GM23338 (cell line): ENCODE data around the gene LDLRAD2. TPM values are rescaled to one million over a fixed set of nuclear protein-coding genes. Genes with fewer than 3 reads are reported as not detected.
A peak's percentile ranks its signal among the peaks of the same experiment; 100 is the strongest.

Experiments
- ATAC-seq: fragments of 200-7000 bp; cut with Tn5 transposase; 3 replicates; pipeline ENCODE4 v1.9.1; 2020
- DNase-seq: peaks from one replicate; pipeline ENCODE4 v3.0.0-alpha.2; 2015; ENCODE audit warnings: low spot score
- H2AFZ ChIP-seq: fragments of 200-600 bp; sonication (generic); 2 replicates; pipeline ENCODE4 v1.8.0; 2016; ENCODE audit warnings: antibody characterized with exemption, mild to moderate bottlenecking, moderate library complexity
- H3F3A ChIP-seq: fragments of 200-600 bp; sonication (generic); replicated peaks from 2 replicates; pipeline ENCODE4 v1.8.0; 2017; ENCODE audit warnings: antibody characterized with exemption, mixed run types, low read depth
- H3K27ac ChIP-seq: fragments of 200-600 bp; sonication (generic); 2 replicates; pipeline ENCODE4 v1.6.1; 2016; ENCODE audit warnings: low read depth
- H3K27me3 ChIP-seq: fragments of 200-600 bp; sonication (generic); 2 replicates; pipeline ENCODE4 v1.8.0; 2016; ENCODE audit warnings: mild to moderate bottlenecking, mixed run types, moderate library complexity; ENCODE audit not compliant: insufficient read depth
- H3K36me3 ChIP-seq: fragments of 200-600 bp; sonication (generic); 2 replicates; pipeline ENCODE4 v1.8.0; 2016; ENCODE audit warnings: mild to moderate bottlenecking; ENCODE audit not compliant: insufficient read depth
- H3K4me1 ChIP-seq: fragments of 200-600 bp; sonication (generic); 2 replicates; pipeline ENCODE4 v1.8.0; 2016; ENCODE audit warnings: mild to moderate bottlenecking, moderate library complexity; ENCODE audit not compliant: insufficient read depth
- H3K4me2 ChIP-seq: fragments of 200-600 bp; sonication (generic); 2 replicates; pipeline ENCODE4 v1.7.1; 2017; ENCODE audit warnings: mixed run types
- H3K4me3 ChIP-seq: fragments of 200-600 bp; sonication (generic); 2 replicates; pipeline ENCODE4 v1.6.1; 2016; ENCODE audit warnings: mixed run types
- H3K79me2 ChIP-seq: fragments of 200-600 bp; sonication (generic); replicated peaks from 2 replicates; pipeline ENCODE4 v1.8.0; 2017; ENCODE audit warnings: mild to moderate bottlenecking; ENCODE audit not compliant: insufficient read depth
- H3K9me2 ChIP-seq: fragments of 200-600 bp; sonication (generic); 2 replicates; pipeline ENCODE4 v1.8.0; 2017; ENCODE audit not compliant: insufficient read depth
- H4K20me1 ChIP-seq: fragments of 200-600 bp; sonication (generic); replicated peaks from 2 replicates; pipeline ENCODE4 v1.8.0; 2017; ENCODE audit warnings: mild to moderate bottlenecking; ENCODE audit not compliant: insufficient read depth
- H3K27ac Mint-ChIP-seq: 2 replicates; pipeline ENCODE4 v1.8.0; 2020; ENCODE audit warnings: inconsistent platforms, mild to moderate bottlenecking, moderate library complexity, mixed read lengths
- H3K27me3 Mint-ChIP-seq: 3 replicates; pipeline ENCODE4 v1.8.0; 2022; ENCODE audit warnings: low read depth, mild to moderate bottlenecking, moderate library complexity, mixed read lengths, inconsistent platforms; ENCODE audit not compliant: insufficient read depth, poor library complexity
- H3K36me3 Mint-ChIP-seq: 3 replicates; pipeline ENCODE4 v1.8.0; 2021; ENCODE audit warnings: low read depth, mild to moderate bottlenecking, inconsistent platforms, moderate library complexity, mixed read lengths
- H3K4me1 Mint-ChIP-seq: 3 replicates; pipeline ENCODE4 v1.8.0; 2020; ENCODE audit warnings: mild to moderate bottlenecking, inconsistent platforms, mixed read lengths
- H3K4me3 Mint-ChIP-seq: 3 replicates; pipeline ENCODE4 v1.8.0; 2021; ENCODE audit warnings: moderate library complexity, mild to moderate bottlenecking, inconsistent platforms, mixed read lengths
- H3K9me3 Mint-ChIP-seq: 3 replicates; pipeline ENCODE4 v1.8.0; 2020; ENCODE audit warnings: moderate library complexity, mild to moderate bottlenecking, inconsistent platforms, mixed read lengths
- CREB1 ChIP-seq: fragments of 250-450 bp; sonication (Bioruptor Pico); IDR thresholded peaks from 2 replicates; pipeline ENCODE4 v1.5.0; 2020; ENCODE audit warnings: low read depth, mild to moderate bottlenecking, moderate library complexity
- CTCF ChIP-seq, 2 experiments: fragments of 200-600 bp in 1 of 2; sonication (generic) in 1 of 2; conservative IDR thresholded peaks; 2 replicates each; pipeline versions ENCODE4 v1.5.1 to v1.6.1; 2016 to 2017; ENCODE audit warnings: antibody characterized with exemption in 2 of 2, low read depth in 2 of 2, mild to moderate bottlenecking in 2 of 2, moderate library complexity in 1 of 2
- ETS1 ChIP-seq: IDR thresholded peaks from 2 replicates; pipeline ENCODE4 v1.6.1; 2016; ENCODE audit warnings: antibody characterized with exemption
- JUNB ChIP-seq: IDR thresholded peaks from one replicate; pipeline ENCODE4 v1.6.1; 2016; ENCODE audit warnings: antibody characterized with exemption; ENCODE audit not compliant: unreplicated experiment
- POLR2AphosphoS5 ChIP-seq: IDR thresholded peaks from 2 replicates; pipeline ENCODE4 v1.6.1; 2016; ENCODE audit warnings: antibody characterized with exemption, low read depth
- STAT1 ChIP-seq: IDR thresholded peaks from one replicate; pipeline ENCODE4 v1.6.1; 2016; ENCODE audit warnings: antibody characterized with exemption; ENCODE audit not compliant: unreplicated experiment
- ZNF114 ChIP-seq: fragments of 250-450 bp; sonication (Bioruptor Pico); IDR thresholded peaks from 2 replicates; pipeline ENCODE4 v1.5.0; 2020; ENCODE audit warnings: mild to moderate bottlenecking, moderate library complexity
- ZNF331 ChIP-seq: fragments of 250-450 bp; sonication (Bioruptor Pico); IDR thresholded peaks from 2 replicates; pipeline ENCODE4 v1.5.0; 2020; ENCODE audit warnings: low read depth, mild to moderate bottlenecking, moderate library complexity
- ZNF462 ChIP-seq: fragments of 250-450 bp; sonication (Bioruptor Pico); IDR thresholded peaks from 2 replicates; pipeline ENCODE4 v1.5.0; 2020; ENCODE audit warnings: mild to moderate bottlenecking, moderate library complexity
- long read RNA-seq: library from polyadenylated mRNA; unstranded; transcript quantifications from one replicate; pipeline ENCODE4 v2.0.0, GENCODE V29; 2020; ENCODE audit not compliant: unreplicated experiment
- polyA plus RNA-seq: library from polyadenylated mRNA; unstranded; fragments of >200 nt; fragmentation: Nextera tagmentation; extraction: Ambion mirVana; gene quantifications from 2 replicates; pipeline ENCODE4 v1.2.1, GENCODE V29; 2016
- total RNA-seq: library from RNA; depleted of rRNA; stranded (reverse); fragments of >200 nt; shearing (Covaris generic); gene quantifications from 2 replicates; pipeline ENCODE4 v1.2.3, GENCODE V29; 2014; rRNA removed

LDLRAD2 gene
- total RNA-seq, result 0.31 and 1.6 TPM in 2 replicates
- polyA plus RNA-seq, result 5.8 and 11.3 TPM in 2 replicates
- long read RNA-seq, result 0 reads

- no peak for ATAC-seq
- Mint-ChIP-seq H3K27ac (no peak within 1 kb of the TSS), H3K4me3 (no peak within 1 kb of the TSS)
These were observed at the start of gene LDLRAD2 for GRCh38 chr1:21811875-21812305. LDLRAD2 (plus strand) TSS chr1:21812265; CDS start chr1:21812452, 187 bp downstream.

GRCh38 chr1:21763236-21763635 lies 48.8 kb upstream of the LDLRAD2 start:
- peak; percentile 30 for DNase-seq
- H3K9me2 ChIP-seq, result no peaks in the 10 kb centered on the region
- no peaks in the 10 kb centered on the region for H3F3A ChIP-seq
- H3K27ac Mint-ChIP-seq, result 0 out of 2 replicates have a peak overlapping the region, but pooled peaks have one; percentile 18
- no peak overlapping the region for H2AFZ ChIP-seq
- no peak overlapping the region for H3K4me3 Mint-ChIP-seq
- H3K36me3 ChIP-seq, result no peaks in the 10 kb centered on the region
- peaks cover 100% of the 10 kb centered on the region for H3K79me2 ChIP-seq
- H3K36me3 Mint-ChIP-seq, result no peaks in the 10 kb centered on the region
- no peaks in the 10 kb centered on the region for H3K9me3 Mint-ChIP-seq
- no peak overlapping the region for H3K4me2 ChIP-seq
- H3K27ac ChIP-seq, result 0 out of 2 replicates have a peak overlapping the region, but pooled peaks have one; percentile 60
- peaks cover 15% of the 10 kb centered on the region for H3K4me1 ChIP-seq
- no peak; the same call in 2 of the 3 replicates for ATAC-seq
- H3K27me3 Mint-ChIP-seq, result peaks cover 2% of the 10 kb centered on the region
- H3K4me3 ChIP-seq, result no peak overlapping the region
- H3K27me3 ChIP-seq, result no peaks in the 10 kb centered on the region
- H4K20me1 ChIP-seq, result peaks cover 78% of the 10 kb centered on the region
- peaks cover 17% of the 10 kb centered on the region for H3K4me1 Mint-ChIP-seq
- no peak for TF ChIP-seq STAT1
- no peak for TF ChIP-seq CTCF (conservative IDR thresholded peaks at IDR 0.05; ENCODE audit: low read depth in 2 of 2)
- TF ChIP-seq ZNF331 (CRISPR knock-in tag), result no peak
- TF ChIP-seq JUNB, result no peak
- no peak for TF ChIP-seq ZNF462 (CRISPR knock-in tag)
- TF ChIP-seq POLR2AphosphoS5, result no peak
- TF ChIP-seq CREB1, result no peak
- TF ChIP-seq ZNF114, result no peak
- TF ChIP-seq ETS1, result no peak

More at GRCh38 chr1:21811875-21812305, at the start of gene LDLRAD2:
- TF ChIP-seq STAT1 (no peak), CREB1 (no peak)
- H3K4me3 ChIP-seq, result no peak within 1 kb of the TSS
- H3K4me1 ChIP-seq, result no peaks in the 10 kb centered on the region
- H3F3A ChIP-seq, result 0 out of 2 replicates have a peak, but pooled peaks cover 12% of the 10 kb centered on the region
- no peaks in the 10 kb centered on the region for H3K9me2 ChIP-seq
- no peak within 1 kb of the TSS for H3K27ac ChIP-seq
- H3K4me2 ChIP-seq, result no peak within 1 kb of the TSS
- no peaks in the 10 kb centered on the region for H4K20me1 ChIP-seq
- peaks cover 5% of the 10 kb centered on the region; the same call in 1 of the 2 replicates for H3K27me3 ChIP-seq
- no peak within 1 kb of the TSS for H2AFZ ChIP-seq
- no peaks in the 10 kb centered on the region for H3K36me3 ChIP-seq
- Mint-ChIP-seq H3K9me3 (no peaks in the 10 kb centered on the region), H3K4me1 (peaks cover 9% of the 10 kb centered on the region), H3K27me3 (peaks cover 4% of the 10 kb centered on the region), H3K36me3 (no peaks in the 10 kb centered on the region)
- no peaks in the 10 kb centered on the region for H3K79me2 ChIP-seq
- no peak for DNase-seq
